K562 (cell line): ENCODE data around the gene SYNJ2. TPM values are rescaled to one million over a fixed set of nuclear protein-coding genes. Genes with fewer than 3 reads are reported as not detected.

ENCODE experiments used
- ATAC-seq: fragments of 200-7000 bp; cut with Tn5 transposase; 3 replicates; pipeline ENCODE4 v1.9.1; 2020; ENCODE audit warnings: moderate library complexity
- BruUV-seq: library from RNA; stranded (reverse); fragments of 400-500 nt; replicated peaks from 2 replicates; lab custom pipeline; 2021; lab: Mats Ljungman, UMichigan
- CTCF ChIA-PET: fragments of 300-600 bp; formaldehyde crosslinking; extraction: SDS; loops from one replicate; lab custom pipeline; 2021; ENCODE audit warnings: low intra/inter-chr PET ratio; lab: Yijun Ruan, JAX
- POLR2A ChIA-PET: fragments of 300-600, 350-650 bp; sonication (Branson Sonifier 250); formaldehyde crosslinking; extraction: SDS; loops from one replicate; lab custom pipeline; 2021; ENCODE audit warnings: antibody characterized with exemption, inconsistent platforms; lab: Yijun Ruan, JAX
- DNase-seq, 4 experiments: peaks; one replicate each; pipeline versions ENCODE4 v3.0.0 to v3.0.0-alpha.2; 2011 to 2018; ENCODE audit warnings: low spot score in 3 of 4, mixed read lengths in 3 of 4; ENCODE audit errors: extremely low read depth in 1 of 4
- FAIRE-seq: peaks from 2 replicates; lab custom pipeline; 2011; peaks lifted over from hg19 to GRCh38; lab: Jason Lieb, UNC
- H2AFZ ChIP-seq: 2 replicates; pipeline ENCODE4 v1.6.0; 2011; ENCODE audit warnings: low read depth, low read length, control low read depth, inconsistent platforms
- H3K27ac ChIP-seq: fragments of 200-600 bp; 3 replicates; pipeline ENCODE4 v1.8.0; 2011; ENCODE audit warnings: low read depth, mild to moderate bottlenecking, control low read depth, inconsistent platforms, low read length, moderate library complexity, mixed read lengths; ENCODE audit errors: extremely low read depth
- H3K27me3 ChIP-seq, 2 experiments: fragments of 300-600 bp in 1 of 2; 2 replicates in 1 of 2; 3 replicates in 1 of 2; pipeline versions ENCODE4 v1.6.0 to v1.8.0; 2011; ENCODE audit warnings: inconsistent platforms in 2 of 2, low read length in 2 of 2, mild to moderate bottlenecking in 1 of 2, mixed read lengths in 1 of 2, moderate library complexity in 1 of 2; ENCODE audit not compliant: control insufficient read depth in 2 of 2, insufficient read depth in 2 of 2
- H3K36me3 ChIP-seq: fragments of 300-600 bp; 3 replicates; pipeline ENCODE4 v1.8.0; 2011; ENCODE audit warnings: mild to moderate bottlenecking, low read length, inconsistent platforms; ENCODE audit not compliant: control insufficient read depth, insufficient read depth
- H3K4me1 ChIP-seq, 2 experiments: fragments of 200-600 bp in 1 of 2; replicated peaks in 1 of 2; 2 replicates in 1 of 2; 3 replicates in 1 of 2; pipeline versions ENCODE4 v1.5.1 to v1.8.0; 2011; ENCODE audit warnings: inconsistent platforms in 2 of 2, low read length in 2 of 2, mild to moderate bottlenecking in 1 of 2, mixed read lengths in 1 of 2, moderate library complexity in 1 of 2; ENCODE audit not compliant: control insufficient read depth in 2 of 2, insufficient read depth in 2 of 2
- H3K4me2 ChIP-seq: 2 replicates; pipeline ENCODE4 v1.6.1; 2011; ENCODE audit warnings: low read length, control low read depth, inconsistent platforms, mixed read lengths; ENCODE audit not compliant: insufficient read depth
- H3K4me3 ChIP-seq: fragments of 200-600 bp; sonication (generic), shearing (Covaris generic); 2 replicates; pipeline ENCODE4 v1.5.1; 2016; ENCODE audit warnings: control low read depth, inconsistent platforms
- H3K79me2 ChIP-seq: fragments of 200-600 bp; 3 replicates; pipeline ENCODE4 v1.8.0; 2011; ENCODE audit warnings: low read length, inconsistent platforms; ENCODE audit not compliant: control insufficient read depth, insufficient read depth
- H3K9ac ChIP-seq, 2 experiments: 2 replicates each; pipeline versions ENCODE4 v1.6.0 to v1.6.1; 2011; ENCODE audit warnings: low read depth in 2 of 2, low read length in 2 of 2, control low read depth in 1 of 2, inconsistent platforms in 1 of 2, mild to moderate bottlenecking in 1 of 2, mixed read lengths in 1 of 2; ENCODE audit not compliant: insufficient read depth in 1 of 2
- H3K9me1 ChIP-seq: one replicate; pipeline ENCODE4 v1.6.0; 2011; ENCODE audit warnings: inconsistent platforms, mild to moderate bottlenecking, low read length, moderate library complexity; ENCODE audit not compliant: control insufficient read depth, insufficient read depth
- H3K9me3 ChIP-seq: replicated peaks from 2 replicates; pipeline ENCODE4 v1.5.1; 2011; ENCODE audit warnings: low read depth, low read length, inconsistent platforms; ENCODE audit not compliant: control insufficient read depth, insufficient read depth
- H4K20me1 ChIP-seq: replicated peaks from 2 replicates; pipeline ENCODE4 v1.6.1; 2011; ENCODE audit warnings: low read length, inconsistent platforms, mixed read lengths; ENCODE audit not compliant: control insufficient read depth, insufficient read depth
- CBFA2T2 ChIP-seq: fragments of 450-650 bp; conservative IDR thresholded peaks from 2 replicates; pipeline ENCODE4 v1.6.1; 2017; ENCODE audit warnings: mild to moderate bottlenecking
- CBFA2T3 ChIP-seq: fragments of 450-650 bp; IDR thresholded peaks from 2 replicates; pipeline ENCODE4 v1.6.1; 2017
- CBX1 ChIP-seq: sonication (generic); IDR thresholded peaks from 2 replicates; pipeline ENCODE4 v1.6.1; 2016; ENCODE audit warnings: antibody characterized with exemption, low read depth, mild to moderate bottlenecking
- CSDE1 ChIP-seq, 2 experiments: fragments of 450-650 bp; IDR thresholded peaks; 2 replicates each; pipeline ENCODE4 v1.6.1; 2016; ENCODE audit warnings: mild to moderate bottlenecking in 1 of 2
- DIDO1 ChIP-seq: fragments of 450-650 bp; IDR thresholded peaks from 2 replicates; pipeline ENCODE4 v1.6.1; 2016; ENCODE audit warnings: low read depth, missing biosample characterization, missing genetic modification characterization
- EGR1 ChIP-seq: fragments of 450-650 bp; conservative IDR thresholded peaks from 2 replicates; pipeline ENCODE4 v1.6.1; 2017; ENCODE audit warnings: mild to moderate bottlenecking
- HMGN3 ChIP-seq: IDR thresholded peaks from 2 replicates; pipeline ENCODE4 v1.6.1; 2011; ENCODE audit warnings: borderline replicate concordance, low read depth, mild to moderate bottlenecking, mixed read lengths, low read length; ENCODE audit not compliant: insufficient read length; ENCODE audit errors: extremely low read depth
- KDM2B ChIP-seq: fragments of 250-450 bp; sonication (Bioruptor Pico); IDR thresholded peaks from 2 replicates; pipeline ENCODE4 v1.8.0; 2021; ENCODE audit warnings: mild to moderate bottlenecking, moderate library complexity
- KDM4B ChIP-seq, 2 experiments: fragments of 450-650 bp in 1 of 2; sonication (generic) in 1 of 2; IDR thresholded peaks; 2 replicates each; pipeline ENCODE4 v1.6.1; 2016 to 2017; ENCODE audit warnings: borderline replicate concordance in 2 of 2, antibody characterized with exemption in 1 of 2, low read depth in 1 of 2, mild to moderate bottlenecking in 1 of 2
- MAZ ChIP-seq, 2 experiments: fragments of 450-650 bp in 1 of 2; sonication (generic) in 1 of 2; formaldehyde crosslinking; IDR thresholded peaks in 1 of 2; conservative IDR thresholded peaks in 1 of 2; 2 replicates each; pipeline versions ENCODE4 v1.4.0 to v1.5.0; 2020; ENCODE audit warnings: mild to moderate bottlenecking in 1 of 2, missing genetic modification reagents in 1 of 2
- MNT ChIP-seq, 2 experiments: fragments of 450-650 bp; conservative IDR thresholded peaks; 2 replicates each; pipeline ENCODE4 v1.6.1; 2017; ENCODE audit warnings: mild to moderate bottlenecking in 2 of 2, moderate library complexity in 2 of 2
- SIX5 ChIP-seq, 2 experiments: IDR thresholded peaks; 2 replicates each; pipeline ENCODE4 v1.6.1; 2011; ENCODE audit warnings: low read length in 2 of 2, borderline replicate concordance in 1 of 2, low read depth in 1 of 2, mild to moderate bottlenecking in 1 of 2, moderate library complexity in 1 of 2; ENCODE audit not compliant: insufficient read depth in 1 of 2
- SRSF9 ChIP-seq: fragments of 200-400 bp; formaldehyde crosslinking; IDR thresholded peaks from 2 replicates; pipeline ENCODE4 v1.6.1; 2017; ENCODE audit warnings: low read depth, low read length, borderline replicate concordance
- STAT5B ChIP-seq: fragments of 250-450 bp; sonication (Bioruptor Pico); IDR thresholded peaks from 2 replicates; pipeline ENCODE4 v1.8.0; 2021; ENCODE audit warnings: mild to moderate bottlenecking, inconsistent platforms
- ZC3H11A ChIP-seq: IDR thresholded peaks from 2 replicates; pipeline ENCODE4 v1.6.1; 2012; ENCODE audit warnings: low read depth, low read length, improper control_type of control experiment
- ZNF197 ChIP-seq: fragments of 200-800 bp; sonication (Bioruptor generic); IDR thresholded peaks from 2 replicates; pipeline ENCODE4 v1.6.1; 2016; ENCODE audit warnings: low read depth, missing genetic modification characterization, missing compliant biosample characterization
- ZNF764 ChIP-seq: fragments of 250-450 bp; sonication (Bioruptor Pico); IDR thresholded peaks from 2 replicates; pipeline ENCODE4 v1.4.0; 2020; ENCODE audit warnings: low read depth, mild to moderate bottlenecking, moderate library complexity
- WGBS: fragments of 100-300 bp; shearing (Covaris generic); methylation state at CpG from one replicate; pipeline ENCODE4 v1.1.6; 2016; ENCODE audit warnings: low coverage, mixed read lengths; ENCODE audit not compliant: insufficient coverage; ENCODE audit errors: missing lambda C conversion rate; 5-methylcytosine and 5-hydroxymethylcytosine counted together
- in situ Hi-C: fragments of 300-500 bp; cut with MboI; formaldehyde crosslinking; loops from 4 replicates; pipeline ENCODE4 v1.15.0; 2018; ENCODE audit warnings: inconsistent platforms, mixed read lengths
- intact Hi-C: fragments of 100-400 bp; cut with micrococcal nuclease; formaldehyde crosslinking; loops from 2 replicates; pipeline ENCODE4 v1.14.2; 2022
- polyA plus RNA-seq, 8 experiments: library from polyadenylated mRNA; depleted of rRNA in 4 of 8; stranded (reverse) in 5 of 8; unstranded in 3 of 8; fragments of >200 nt; fragmentation: Nextera tagmentation in 2 of 8; fragmentation: Illumina TruSeq in 1 of 8; extraction: Ambion mirVana in 2 of 8; extraction: Trizol in 1 of 8; gene quantifications; 2 replicates each; pipeline versions ENCODE4 v1.2.1 to v1.2.3, GENCODE V29; 2011 to 2014; ENCODE audit warnings: inconsistent platforms in 1 of 8, missing spikeins in 1 of 8
- total RNA-seq, 7 experiments: library from RNA; depleted of rRNA in 6 of 7; stranded (reverse); fragments of >200 nt in 6 of 7; fragmentation: Illumina TruSeq in 2 of 7; extraction: Trizol in 2 of 7; gene quantifications; 2 replicates each; pipeline versions ENCODE4 v1.2.1 to v1.2.3, GENCODE V29; 2011 to 2021; ENCODE audit warnings: low replicate concordance in 1 of 7

The SYNJ2 gene
- total and polyA plus RNA-seq, 9 of the 15 experiments (the other 6 are each of a cell fraction or from before 2014, with no cell fraction given): 3.0 to 27.7 (median 17.8) TPM

DNA sequence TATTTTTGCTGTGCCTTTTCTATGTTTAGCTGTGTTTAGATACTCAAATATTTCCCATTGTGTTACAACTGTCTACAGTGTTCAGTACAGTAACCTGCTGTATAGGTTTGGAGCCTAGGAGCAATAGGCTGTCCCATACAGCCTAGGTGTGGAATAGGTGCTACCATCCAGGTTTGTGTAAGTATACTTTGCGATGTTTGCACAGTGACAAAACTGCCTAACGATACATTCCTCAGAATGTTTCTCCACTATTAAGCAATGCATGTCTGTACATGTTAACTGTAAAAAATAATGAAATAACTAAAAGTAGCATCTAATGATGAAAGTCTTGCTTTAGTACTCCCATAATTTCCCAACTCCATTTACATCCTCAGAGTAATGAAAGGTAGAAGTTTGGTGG is 140.4 kb downstream of the SYNJ2 start:
- H3K4me2 ChIP-seq: no peak overlapping the region
- ChIA-PET CTCF (no interaction called here), POLR2A (interaction anchor here (1.0 to 1.2 kb wide), 3 partner anchors 11 to 60 kb away, joined by 3 read pairs; no protein-coding TSS in a partner anchor)
- peak overlapping the region; percentile 30; the same call in 1 of the 2 replicates for H2AFZ ChIP-seq
- H3K36me3 ChIP-seq: no peaks in the 10 kb centered on the region
- FAIRE-seq: no peak
- WGBS: 85% methylated on average over 2 of the region's 2 CpGs
- H3K27ac ChIP-seq: no peak overlapping the region
- BruUV-seq: no TSS peak
- no peak for DNase-seq
- ATAC-seq: peak; percentile 36; the same call in 1 of the 3 replicates
- H3K9me3 ChIP-seq: no peaks in the 10 kb centered on the region
- H3K9ac ChIP-seq: no peak overlapping the region
- intact Hi-C loops (no loop called here), in situ Hi-C loops (no loop called here)
- H4K20me1 ChIP-seq: no peaks in the 10 kb centered on the region
- no peak for TF ChIP-seq CBFA2T2
- no peak for TF ChIP-seq CBFA2T3
- no peak for TF ChIP-seq KDM4B (IDR thresholded peaks at IDR 0.05; ENCODE audit: borderline replicate concordance in 2 of 2, low read depth in 1 of 2)
- no peak for TF ChIP-seq CSDE1 (IDR thresholded peaks at IDR 0.05)
- TF ChIP-seq DIDO1 (tag): no peak
- TF ChIP-seq KDM2B (CRISPR knock-in tag): no peak
- TF ChIP-seq HMGN3: no peak
- TF ChIP-seq CBX1: no peak
- no peak for TF ChIP-seq EGR1
- no peak for TF ChIP-seq ZNF764 (CRISPR knock-in tag)
- TF ChIP-seq MAZ (CRISPR knock-in tag; conservative IDR thresholded peaks at IDR 0.05 in 1 of 2, IDR thresholded peaks at IDR 0.05 in 1 of 2): no peak
- TF ChIP-seq ZNF197 (CRISPR knock-in tag): no peak
- no peak for TF ChIP-seq SIX5 (IDR thresholded peaks at IDR 0.05; ENCODE audit: borderline replicate concordance in 1 of 2, insufficient read depth in 1 of 2, low read depth in 1 of 2, low read length in 2 of 2)
- TF ChIP-seq MNT (conservative IDR thresholded peaks at IDR 0.05): no peak
- no peak for TF ChIP-seq ZC3H11A
- no peak for TF ChIP-seq SRSF9
- TF ChIP-seq STAT5B (CRISPR knock-in tag): no peak
- peaks cover 0 to 5% of the 10 kb centered on the region in 2 experiments; a peak in 3 of 5 replicates for H3K4me1 ChIP-seq
- H3K9me1 ChIP-seq: no peaks in the 10 kb centered on the region
- H3K4me3 ChIP-seq: no peak overlapping the region
- H3K79me2 ChIP-seq: no peaks in the 10 kb centered on the region
- H3K27me3 ChIP-seq: no peaks in the 10 kb centered on the region
